SK-N-MC (cell line): ENCODE measurements around the gene SBSN.

Experiments
- EZH2 ChIP-seq: fragments of 200-600 bp; sonication (generic); IDR thresholded peaks from one replicate; pipeline ENCODE4 v1.6.1; 2017; ENCODE audit warnings: antibody characterized with exemption
- POLR2AphosphoS5 ChIP-seq: IDR thresholded peaks from 2 replicates; pipeline ENCODE4 v1.6.1; 2012; ENCODE audit warnings: mild to moderate bottlenecking, low read depth, low read length, borderline replicate concordance

GRCh38 chr19:35508129-35508528 lies 20.0 kb downstream of the SBSN start:
- TF ChIP-seq EZH2 (no peak), POLR2AphosphoS5 (no peak)
